Tibial artery (tissue), 4 donors: Measurements from ENCODE around the gene IL12RB2.

ENCODE experiments used
- DNase-seq, 2 donors: peaks; one replicate each; pipeline ENCODE4 v3.0.0-alpha.2; 2019
- H3K27ac ChIP-seq, 2 donors: fragments of 200-600 bp; sonication (generic) in 1 of 2; 1 replicate in 1 of 2; 2 replicates in 1 of 2; pipeline ENCODE4 v1.5.1; 2018 to 2019; ENCODE audit warnings: mild to moderate bottlenecking in 1 of 2
- H3K27me3 ChIP-seq, 2 donors: fragments of 200-600 bp; sonication (generic) in 1 of 2; one replicate each; pipeline versions ENCODE4 v1.5.1 to v1.6.0; 2016 to 2019
- H3K36me3 ChIP-seq, 3 donors: fragments of 200-600 bp; sonication (generic) in 2 of 3; one replicate each; pipeline ENCODE4 v1.5.1; 2016 to 2019; ENCODE audit warnings: mild to moderate bottlenecking in 2 of 3
- H3K4me1 ChIP-seq, 4 donors: fragments of 200-600 bp; sonication (generic) in 2 of 4; 1 replicate in 3 of 4; 2 replicates in 1 of 4; pipeline ENCODE4 v1.5.1; 2016 to 2019
- H3K4me3 ChIP-seq, 2 donors: fragments of 200-600 bp; sonication (generic) in 1 of 2; 1 replicate in 1 of 2; 2 replicates in 1 of 2; pipeline ENCODE4 v1.5.1; 2018 to 2019; ENCODE audit warnings: mild to moderate bottlenecking in 2 of 2
- H3K9me3 ChIP-seq, 3 donors: fragments of 200-600 bp; sonication (generic) in 1 of 3; one replicate each; pipeline ENCODE4 v1.5.1; 2016 to 2019
- CTCF ChIP-seq, 2 experiments: fragments of 200-600 bp in 1 of 2; fragments of 450-650 bp in 1 of 2; IDR thresholded peaks; one replicate each; pipeline ENCODE4 v1.5.1; 2017 to 2019; ENCODE audit warnings: antibody characterized with exemption in 2 of 2, mild to moderate bottlenecking in 1 of 2, moderate library complexity in 1 of 2
- intact Hi-C: fragments of 100-400 bp; cut with DNase I; formaldehyde crosslinking; loops from one replicate; pipeline ENCODE4 v1.15.0; 2023; ENCODE audit warnings: low total_unique reads

IL12RB2 gene

GRCh38 chr1:67339623-67340343, 32.1 kb downstream of the IL12RB2 start:
- H3K9me3 ChIP-seq, result no peaks in the 10 kb centered on the region
- no peak for DNase-seq
- intact Hi-C loops, result no loop called here
- no peaks in the 10 kb centered on the region for H3K36me3 ChIP-seq
- TF ChIP-seq CTCF (IDR thresholded peaks at IDR 0.05), result no peak
- H3K27me3 ChIP-seq, result no peaks in the 10 kb centered on the region
- H3K4me1 ChIP-seq, result peaks cover 0 to 9% (median 0%) of the 10 kb centered on the region in 4 donors
- H3K27ac ChIP-seq, result no peak overlapping the region
- no peak overlapping the region for H3K4me3 ChIP-seq

GRCh38 chr1:67342076-67342890, 34.6 kb downstream of the IL12RB2 start:
- intact Hi-C loops, result no loop called here

GRCh38 chr1:67345556-67345955, 37.9 kb downstream of the IL12RB2 start:
- H3K4me3 ChIP-seq, result no peak overlapping the region
- no peaks in the 10 kb centered on the region for H3K4me1 ChIP-seq
- no peak for DNase-seq
- TF ChIP-seq CTCF (IDR thresholded peaks at IDR 0.05), result no peak
- intact Hi-C loops, result no loop called here
- no peaks in the 10 kb centered on the region for H3K9me3 ChIP-seq
- H3K27me3 ChIP-seq, result no peaks in the 10 kb centered on the region
- no peaks in the 10 kb centered on the region for H3K36me3 ChIP-seq
- H3K27ac ChIP-seq, result no peak overlapping the region

More at GRCh38 chr1:67342076-67342890, 34.6 kb downstream of the IL12RB2 start:
- no peak for DNase-seq
- Histone ChIP-seq H3K27ac (no peak overlapping the region), H3K36me3 (no peaks in the 10 kb centered on the region), H3K9me3 (no peaks in the 10 kb centered on the region), H3K4me1 (peaks cover 0 to 9% (median 0%) of the 10 kb centered on the region in 4 donors), H3K4me3 (no peak overlapping the region), H3K27me3 (no peaks in the 10 kb centered on the region)
- no peak for TF ChIP-seq CTCF (IDR thresholded peaks at IDR 0.05)

- no peaks in the 10 kb centered on the region for H3K36me3 ChIP-seq
- no peak for DNase-seq
- no peak for TF ChIP-seq CTCF (IDR thresholded peaks at IDR 0.05)
- no peak overlapping the region for H3K4me3 ChIP-seq
- intact Hi-C loops, result loop anchor here (2.0 kb wide), 1 partner anchor 154 kb away; no protein-coding TSS in a partner anchor
- H3K27ac ChIP-seq, result no peak overlapping the region
- no peaks in the 10 kb centered on the region for H3K9me3 ChIP-seq
- H3K27me3 ChIP-seq, result no peaks in the 10 kb centered on the region
- no peaks in the 10 kb centered on the region for H3K4me1 ChIP-seq
These were observed 39.3 kb downstream of the IL12RB2 start for GRCh38 chr1:67346982-67347381.

- TF ChIP-seq CTCF (IDR thresholded peaks at IDR 0.05), result peak; percentile 67 to 72
- H3K4me3 ChIP-seq, result no peak overlapping the region
- H3K36me3 ChIP-seq, result no peaks in the 10 kb centered on the region
- no peaks in the 10 kb centered on the region for H3K4me1 ChIP-seq
- intact Hi-C loops, result loop anchor here (2.0 kb wide), 1 partner anchor 153 kb away; no protein-coding TSS in a partner anchor
- DNase-seq, result no peak
- H3K27ac ChIP-seq, result no peak overlapping the region
- H3K9me3 ChIP-seq, result no peaks in the 10 kb centered on the region
- H3K27me3 ChIP-seq, result no peaks in the 10 kb centered on the region
These were observed 40.2 kb downstream of the IL12RB2 start for GRCh38 chr1:67347688-67348472.
